Measurements from ENCODE around the gene TCEA2.

Gene TCEA2

GRCh38 chr20:64093013-64093503 is 30.1 kb downstream of the TCEA2 start:
- no peak for DNase-seq (ENCODE audit: low read depth in 3 of 3)

GRCh38 chr20:64095455-64095854 is 32.5 kb downstream of the TCEA2 start:
- DNase-seq (ENCODE audit: low read depth in 3 of 3), result no peak

- no peak for DNase-seq (ENCODE audit: low read depth in 3 of 3)
Observed at GRCh38 chr20:64095927-64096326, 32.9 kb downstream of the TCEA2 start.

GRCh38 chr20:64096535-64096934 is 33.5 kb downstream of the TCEA2 start:
- DNase-seq (ENCODE audit: low read depth in 3 of 3), result no peak

- DNase-seq (ENCODE audit: low read depth in 3 of 3), result no peak
Observed at GRCh38 chr20:64098471-64099013, 35.5 kb downstream of the TCEA2 start.

DNA sequence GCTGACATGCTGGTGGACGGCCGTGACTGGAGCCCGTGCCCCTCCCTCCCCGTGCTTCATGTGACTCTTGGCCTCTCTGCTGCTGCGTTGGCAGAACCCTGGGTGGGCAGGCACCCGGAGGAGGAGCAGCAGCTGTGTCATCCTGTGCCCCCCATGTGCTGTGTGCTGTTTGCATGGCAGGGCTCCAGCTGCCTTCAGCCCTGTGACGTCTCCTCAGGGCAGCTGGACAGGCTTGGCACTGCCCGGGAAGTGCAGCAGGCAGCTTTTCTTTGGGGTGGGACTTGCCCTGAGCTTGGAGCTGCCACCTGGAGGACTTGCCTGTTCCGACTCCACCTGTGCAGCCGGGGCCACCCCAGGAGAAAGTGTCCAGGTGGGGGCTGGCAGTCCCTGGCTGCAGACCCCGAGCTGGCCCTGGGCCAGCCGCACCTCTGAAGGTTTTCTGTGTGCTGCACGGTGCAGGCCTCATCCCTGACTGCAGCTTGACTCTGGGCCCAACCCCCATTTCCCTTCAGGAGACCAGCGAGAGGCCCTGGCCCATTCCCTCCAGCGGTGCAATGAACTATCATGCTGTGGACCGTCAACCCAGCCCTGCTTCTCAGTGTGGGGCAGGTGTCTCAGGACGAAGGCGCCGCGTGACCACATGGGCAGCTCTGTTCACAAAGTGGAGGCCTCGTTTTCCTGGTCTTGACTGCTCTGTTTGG is 36.2 kb downstream of the TCEA2 start:
- DNase-seq (ENCODE audit: low read depth in 3 of 3), result no peak

- no peak for DNase-seq (ENCODE audit: low read depth in 3 of 3)
Observed at GRCh38 chr20:64099880-64100565, 37.0 kb downstream of the TCEA2 start.

- DNase-seq (ENCODE audit: low read depth in 3 of 3), result no peak
Observed at GRCh38 chr20:64100566-64100888, 37.5 kb downstream of the TCEA2 start.

DNA sequence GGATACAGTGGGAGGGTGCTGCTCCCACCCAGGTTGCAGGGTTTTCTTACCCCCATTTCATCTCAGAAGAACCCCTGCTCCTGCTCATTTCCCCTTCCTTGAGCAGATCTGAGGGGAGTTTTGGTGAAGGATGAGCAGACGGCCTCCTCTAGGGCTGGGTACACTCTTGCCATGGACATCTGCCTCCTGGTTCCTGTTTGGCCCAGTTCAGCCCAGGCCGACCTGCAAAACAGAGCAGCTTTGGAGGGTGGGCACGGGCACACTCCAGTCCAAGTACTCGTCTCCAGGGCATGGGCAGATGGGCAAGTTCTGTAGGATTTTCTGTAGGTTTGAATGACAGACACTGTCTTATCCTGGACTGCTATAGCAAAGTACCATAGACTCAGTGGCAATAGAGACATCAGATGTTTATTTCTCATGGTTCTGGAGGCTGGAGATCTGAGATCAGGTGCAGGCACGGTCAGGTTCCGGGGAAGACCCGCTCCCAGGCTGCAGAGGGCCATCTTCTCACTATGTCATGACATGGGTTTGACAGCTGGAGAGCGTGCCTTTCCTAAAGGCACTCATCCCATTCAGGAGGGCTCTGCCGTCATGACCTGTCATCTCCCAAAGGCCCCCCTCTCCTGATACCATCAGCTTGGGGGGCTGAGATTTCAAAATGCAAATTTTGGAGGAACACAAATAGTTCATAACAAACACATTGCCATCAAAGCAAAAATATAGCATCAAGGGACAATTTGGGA is 38.1 kb downstream of the TCEA2 start:
- no peak for DNase-seq (ENCODE audit: low read depth in 3 of 3)

DNA sequence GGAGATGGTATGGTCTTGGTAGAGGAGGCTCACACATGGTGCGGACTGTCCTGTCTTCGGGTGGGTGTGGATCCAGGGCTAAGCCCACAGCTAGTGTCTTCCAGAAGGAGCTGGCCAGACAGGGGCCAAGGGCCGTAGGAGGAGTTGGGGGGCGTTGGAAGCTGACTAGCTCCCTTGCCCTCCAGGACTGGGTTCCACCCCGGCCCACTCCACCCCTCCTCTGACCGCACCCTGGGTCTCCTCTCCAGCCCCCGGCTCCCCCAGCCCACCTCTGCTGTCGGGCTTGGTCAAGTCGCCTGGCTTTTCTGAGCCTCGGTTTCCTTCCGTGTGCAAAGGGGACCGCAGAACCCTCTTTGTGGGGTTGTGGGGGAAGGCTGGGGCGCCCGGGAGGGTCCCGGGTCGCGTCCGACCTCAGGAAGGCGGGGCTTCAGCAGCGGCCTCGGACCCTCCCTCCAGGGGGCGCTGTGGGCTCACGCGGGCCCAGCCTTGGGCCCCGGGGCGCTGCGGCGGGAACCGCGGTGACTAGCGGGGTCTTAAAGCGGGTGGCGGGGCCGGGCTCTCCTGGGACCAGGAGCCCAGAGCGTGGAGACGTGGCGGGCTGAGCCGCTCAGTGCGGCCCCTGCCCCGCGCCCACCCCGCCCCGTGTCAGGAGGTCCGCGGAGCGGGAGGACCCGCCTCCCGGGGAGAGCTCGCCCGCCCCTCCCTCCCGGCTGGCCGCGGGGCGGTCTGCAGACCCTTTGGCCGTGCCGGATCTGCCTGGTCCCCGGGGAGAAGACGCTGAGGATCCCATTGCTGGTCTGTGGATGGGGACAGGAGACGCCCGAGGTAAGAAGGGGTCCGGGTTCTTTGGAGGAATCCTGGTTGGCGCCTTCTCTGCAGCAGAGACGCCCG is 39.0 kb downstream of the TCEA2 start:
- DNase-seq (ENCODE audit: low read depth in 3 of 3), result peak in 2 of 3 experiments; percentile 44 to 64

DNA sequence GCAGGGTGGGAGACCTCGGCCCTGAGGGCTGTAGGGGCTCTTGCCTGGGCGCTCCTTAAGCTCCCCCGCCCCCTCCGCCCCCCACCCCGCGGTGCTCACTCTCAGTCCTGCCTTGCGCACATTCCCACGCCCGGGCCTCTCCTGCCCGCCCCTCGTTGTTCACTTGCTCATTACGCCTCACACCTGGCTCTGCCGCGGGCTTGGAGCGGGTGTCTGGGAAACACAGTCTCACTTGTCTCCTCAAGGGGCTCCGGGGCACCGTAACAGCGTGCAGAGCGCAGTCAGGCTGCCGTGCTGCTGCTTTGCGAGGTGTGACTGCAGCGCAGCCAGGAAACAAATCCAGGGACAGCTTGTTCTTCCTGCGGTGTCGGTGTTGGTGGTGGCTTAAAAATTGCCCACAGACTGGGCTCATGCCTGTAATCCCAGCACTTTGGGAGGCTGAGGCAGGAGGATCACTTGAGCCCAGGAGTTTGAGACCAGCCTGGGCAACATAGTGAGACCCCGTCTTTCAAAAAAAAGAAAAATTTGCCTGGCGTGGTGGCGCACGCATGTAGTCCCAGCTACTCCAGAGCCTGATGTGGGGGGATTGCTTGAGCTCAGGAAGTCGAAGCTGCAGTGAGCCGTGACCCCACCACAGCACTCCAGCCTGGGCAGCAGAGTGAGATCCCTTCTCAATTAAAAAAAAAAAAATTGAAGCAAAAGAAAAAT is 39.8 kb downstream of the TCEA2 start:
- DNase-seq (ENCODE audit: low read depth in 3 of 3), result no peak

DNA sequence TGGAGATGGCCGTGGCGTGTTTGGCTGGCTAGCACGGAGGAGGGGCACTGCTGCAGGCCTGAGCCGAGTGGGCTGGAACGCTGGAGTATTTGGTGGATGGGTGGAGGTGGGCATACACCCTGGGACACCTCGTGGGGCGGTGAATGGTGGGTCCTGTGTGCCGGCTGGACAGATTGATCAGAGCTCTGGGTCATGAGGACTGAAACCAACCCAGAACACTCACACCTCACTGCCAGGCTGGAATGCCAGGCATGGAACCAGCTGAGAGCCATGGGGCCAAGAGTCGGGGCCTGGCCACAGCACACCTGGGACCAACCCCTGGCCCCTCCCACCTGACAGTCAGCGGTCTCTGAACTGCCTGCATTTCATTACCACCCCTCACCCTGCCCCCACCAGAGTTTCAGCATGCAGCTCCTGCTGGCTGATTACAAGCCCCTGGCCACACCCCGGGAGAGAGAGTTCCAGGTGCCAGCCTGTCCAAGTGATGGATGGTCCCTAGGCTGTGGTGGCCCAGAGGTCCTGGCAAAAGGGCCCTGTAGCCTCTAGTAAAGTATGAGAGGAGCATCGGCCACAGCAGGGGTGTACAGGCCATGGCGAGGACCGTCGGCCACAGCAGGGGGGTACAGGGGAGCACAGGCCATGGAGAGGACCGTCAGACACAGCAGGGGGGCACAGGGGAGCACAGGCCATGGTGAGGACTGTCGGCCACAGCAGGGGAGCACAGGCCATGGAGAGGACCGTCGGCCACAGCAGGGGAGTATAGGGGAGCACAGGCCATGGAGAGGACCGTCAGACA is 41.1 kb downstream of the TCEA2 start:
- DNase-seq (ENCODE audit: low read depth in 3 of 3), result no peak

- DNase-seq (ENCODE audit: low read depth in 3 of 3), result no peak
Observed at GRCh38 chr20:64104667-64105451, 41.9 kb downstream of the TCEA2 start.

DNA sequence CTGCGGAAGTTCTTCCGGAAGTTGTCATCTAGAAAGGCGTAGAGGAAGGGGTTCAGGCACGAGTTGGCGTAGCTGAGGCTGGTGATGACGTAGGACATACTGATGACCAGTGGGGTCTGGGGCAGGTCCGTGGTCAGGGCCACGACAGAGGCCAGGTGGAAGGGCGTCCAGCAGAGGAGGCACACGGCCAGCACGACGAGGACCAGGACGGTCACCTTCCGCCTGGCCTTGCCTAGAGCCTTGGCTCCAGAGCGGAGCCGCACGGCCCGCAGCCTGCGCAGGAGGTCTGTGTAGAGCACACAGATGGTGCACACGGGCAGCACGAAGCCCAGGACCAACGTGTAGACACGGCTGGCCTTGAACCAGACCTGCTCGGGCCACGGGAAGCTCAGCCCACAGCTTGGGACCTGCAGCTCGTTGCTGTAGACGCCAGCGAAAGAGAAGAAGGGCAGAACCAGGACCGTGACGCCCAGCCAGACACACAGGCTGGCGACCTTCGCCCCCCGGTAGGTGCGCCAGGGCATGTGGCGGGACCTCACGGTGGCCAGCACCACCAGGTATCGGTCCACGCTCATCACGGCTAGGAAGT is 42.9 kb downstream of the TCEA2 start:
- DNase-seq (ENCODE audit: low read depth in 3 of 3), result no peak

- no peak for DNase-seq (ENCODE audit: low read depth in 3 of 3)
Observed at GRCh38 chr20:64106435-64106961, 43.5 kb downstream of the TCEA2 start.

- DNase-seq (ENCODE audit: low read depth in 3 of 3), result no peak
Observed at GRCh38 chr20:64106981-64107735, 44.2 kb downstream of the TCEA2 start, which contains the start of gene NPBWR2. TSS of gene NPBWR2 (minus strand) at chr20:64107565. CDS start at chr20:64106831, 734 bp downstream.

DNA sequence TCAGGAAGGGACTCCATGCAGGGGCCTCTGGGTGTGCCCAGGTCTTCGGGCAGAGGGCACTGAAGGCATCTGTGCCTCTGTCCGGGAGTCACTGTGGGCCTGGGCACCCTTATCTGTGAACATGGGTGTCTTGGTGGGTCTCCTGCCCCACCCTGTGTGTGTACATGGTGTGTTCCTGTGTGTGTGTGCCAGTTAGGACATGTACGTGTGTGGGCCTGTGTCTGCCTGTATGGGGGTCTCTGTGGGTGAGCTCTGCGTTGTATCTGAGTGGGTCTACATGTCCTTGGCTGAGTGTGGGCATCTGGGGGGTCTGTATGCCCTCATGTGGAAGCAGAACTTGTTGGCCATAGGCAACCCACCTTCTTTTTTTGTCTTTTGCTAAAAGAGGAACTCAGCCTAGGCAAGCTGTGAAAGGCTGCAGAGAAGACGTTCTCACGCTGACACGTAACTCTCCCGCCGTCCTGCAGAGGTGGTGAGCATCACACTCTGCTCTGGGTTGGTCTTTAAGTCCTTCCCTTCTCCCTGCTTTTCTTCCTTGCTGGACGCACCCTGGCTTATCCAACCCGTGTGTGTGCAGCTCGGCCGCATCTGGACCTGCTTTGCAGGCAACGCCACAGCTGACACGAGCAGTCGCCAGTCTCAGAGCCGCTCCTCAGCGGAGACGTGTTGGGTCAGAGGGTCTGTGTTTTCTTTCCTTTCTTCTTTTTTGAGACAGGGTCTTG is 44.9 kb downstream of the TCEA2 start:
- no peak for DNase-seq (ENCODE audit: low read depth in 3 of 3)

Measured in stimulated activated CD4-positive, alpha-beta T cell treated with anti-CD3 and anti-CD28 coated beads, TNF-alpha, amount 100 ng/mL, for 24 hours (primary cell).